ENCODE measurements around the gene KDM2A. TPM values are rescaled to one million over a fixed set of nuclear protein-coding genes. Genes with fewer than 3 reads are reported as not detected.

KDM2A gene
- total RNA-seq, 4 donors from 2014 or later, result 44.9 to 69.5 (median 51.4) TPM

DNA sequence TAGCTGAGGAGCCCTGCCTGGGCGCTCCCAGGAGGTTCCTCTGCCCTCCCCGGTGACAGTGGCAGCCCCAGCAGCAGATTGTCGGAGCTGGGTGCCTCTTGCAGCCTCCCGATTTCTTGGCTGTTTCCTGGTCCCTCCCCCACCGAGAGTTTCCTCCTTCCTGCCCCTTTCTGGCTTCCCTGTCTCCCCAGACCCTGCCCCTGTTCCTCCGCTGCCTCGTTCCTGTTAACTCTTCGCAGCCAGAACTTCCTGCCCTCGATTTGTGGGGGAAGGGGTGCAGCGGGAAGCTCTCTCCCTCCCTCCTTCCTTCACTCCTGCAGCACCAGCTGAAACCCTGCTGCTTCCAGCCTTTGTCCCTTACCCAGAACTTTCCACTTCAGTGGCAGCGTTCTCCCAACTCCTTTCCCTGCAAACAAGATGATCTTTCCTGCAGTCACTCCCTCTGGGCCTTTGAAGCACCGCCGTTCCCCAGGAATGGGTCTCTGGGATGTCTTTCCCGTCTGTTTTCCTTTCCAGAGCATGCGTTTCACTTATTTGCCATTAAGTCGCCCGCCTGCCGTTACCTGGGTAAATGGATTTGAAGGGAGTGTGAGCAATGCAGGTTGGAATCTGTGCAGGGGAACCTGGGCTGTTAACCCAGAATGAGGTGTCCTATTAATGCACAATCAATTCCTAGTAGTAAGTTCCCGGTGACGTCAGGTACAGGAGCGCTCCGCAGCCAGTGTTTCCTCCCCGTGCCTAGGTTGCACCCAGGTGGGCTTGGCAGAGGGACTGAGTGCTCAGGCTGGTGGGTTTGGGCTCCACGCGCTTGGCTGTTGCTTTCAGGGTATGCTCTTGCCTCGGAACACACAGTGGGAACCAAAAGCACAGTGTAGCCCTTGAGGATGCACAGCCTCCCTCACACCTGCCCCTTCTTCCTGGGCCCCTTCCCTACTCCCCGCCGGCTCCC lies 151.5 kb downstream of the KDM2A start:
- TF ChIP-seq EP300 (IDR thresholded peaks at IDR 0.05), result no peak
- no peak for TF ChIP-seq POLR2A (IDR thresholded peaks at IDR 0.05; ENCODE audit: low read depth)
- TF ChIP-seq POLR2AphosphoS5 (IDR thresholded peaks at IDR 0.05), result no peak
- intact Hi-C loops (cut with DNase I), result no loop called here
- no peaks in the 10 kb centered on the region for H3K27me3 ChIP-seq
- peak overlapping the region; percentile 73 to 89 (median 87) for H3K27ac ChIP-seq (replicated peaks in 1 of 4)
- H3K4me1 ChIP-seq, result peaks cover 89 to 96% (median 92%) of the 10 kb centered on the region in 4 donors
- 28% methylated on average over 21 of the region's 28 CpGs for WGBS
- H3K9me3 ChIP-seq, result no peaks in the 10 kb centered on the region
- no peak for DNase-seq (ENCODE audit: extremely low spot score)
- peaks cover 0 to 13% (median 6%) of the 10 kb centered on the region in 4 donors for H3K36me3 ChIP-seq
- H3K4me3 ChIP-seq, result peak overlapping the region; percentile 36 to 99 (median 88)

DNA sequence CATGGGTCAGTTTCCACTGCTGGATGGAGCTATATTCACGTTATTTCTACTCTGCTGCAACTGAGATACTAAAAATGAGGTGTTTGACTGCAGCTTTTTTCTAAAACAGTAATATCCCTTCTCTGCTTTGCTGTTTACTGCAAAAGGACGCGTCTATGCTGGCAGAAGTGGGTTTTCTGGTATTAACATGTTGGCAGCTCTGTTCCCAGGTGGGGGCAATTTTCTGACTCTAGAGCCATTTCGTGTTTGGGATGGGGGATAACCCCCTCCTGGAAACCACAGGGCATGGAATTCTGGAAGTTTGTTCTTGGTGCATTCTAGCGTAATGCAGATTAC lies 152.1 kb downstream of the KDM2A start:
- no peak for TF ChIP-seq POLR2A (IDR thresholded peaks at IDR 0.05; ENCODE audit: low read depth)
- TF ChIP-seq EP300 (IDR thresholded peaks at IDR 0.05), result no peak
- TF ChIP-seq, protein P1, sequence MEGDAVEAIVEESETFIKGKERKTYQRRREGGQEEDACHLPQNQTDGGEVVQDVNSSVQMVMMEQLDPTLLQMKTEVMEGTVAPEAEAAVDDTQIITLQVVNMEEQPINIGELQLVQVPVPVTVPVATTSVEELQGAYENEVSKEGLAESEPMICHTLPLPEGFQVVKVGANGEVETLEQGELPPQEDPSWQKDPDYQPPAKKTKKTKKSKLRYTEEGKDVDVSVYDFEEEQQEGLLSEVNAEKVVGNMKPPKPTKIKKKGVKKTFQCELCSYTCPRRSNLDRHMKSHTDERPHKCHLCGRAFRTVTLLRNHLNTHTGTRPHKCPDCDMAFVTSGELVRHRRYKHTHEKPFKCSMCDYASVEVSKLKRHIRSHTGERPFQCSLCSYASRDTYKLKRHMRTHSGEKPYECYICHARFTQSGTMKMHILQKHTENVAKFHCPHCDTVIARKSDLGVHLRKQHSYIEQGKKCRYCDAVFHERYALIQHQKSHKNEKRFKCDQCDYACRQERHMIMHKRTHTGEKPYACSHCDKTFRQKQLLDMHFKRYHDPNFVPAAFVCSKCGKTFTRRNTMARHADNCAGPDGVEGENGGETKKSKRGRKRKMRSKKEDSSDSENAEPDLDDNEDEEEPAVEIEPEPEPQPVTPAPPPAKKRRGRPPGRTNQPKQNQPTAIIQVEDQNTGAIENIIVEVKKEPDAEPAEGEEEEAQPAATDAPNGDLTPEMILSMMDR (IDR thresholded peaks at IDR 0.05), result no peak
- no peak for TF ChIP-seq POLR2AphosphoS5 (IDR thresholded peaks at IDR 0.05)
- H3K36me3 ChIP-seq, result peaks cover 0 to 13% (median 6%) of the 10 kb centered on the region in 4 donors
- peak overlapping the region; percentile 73 to 89 (median 87) for H3K27ac ChIP-seq (replicated peaks in 1 of 4)
- no peaks in the 10 kb centered on the region for H3K9me3 ChIP-seq
- DNase-seq (ENCODE audit: extremely low spot score), result no peak
- peak overlapping the region; percentile 36 to 99 (median 88) for H3K4me3 ChIP-seq
- H3K27me3 ChIP-seq, result no peaks in the 10 kb centered on the region
- 51% methylated on average over 5 of the region's 5 CpGs for WGBS
- intact Hi-C loops (cut with DNase I), result no loop called here
- H3K4me1 ChIP-seq, result peaks cover 91 to 96% (median 92%) of the 10 kb centered on the region in 4 donors

DNA sequence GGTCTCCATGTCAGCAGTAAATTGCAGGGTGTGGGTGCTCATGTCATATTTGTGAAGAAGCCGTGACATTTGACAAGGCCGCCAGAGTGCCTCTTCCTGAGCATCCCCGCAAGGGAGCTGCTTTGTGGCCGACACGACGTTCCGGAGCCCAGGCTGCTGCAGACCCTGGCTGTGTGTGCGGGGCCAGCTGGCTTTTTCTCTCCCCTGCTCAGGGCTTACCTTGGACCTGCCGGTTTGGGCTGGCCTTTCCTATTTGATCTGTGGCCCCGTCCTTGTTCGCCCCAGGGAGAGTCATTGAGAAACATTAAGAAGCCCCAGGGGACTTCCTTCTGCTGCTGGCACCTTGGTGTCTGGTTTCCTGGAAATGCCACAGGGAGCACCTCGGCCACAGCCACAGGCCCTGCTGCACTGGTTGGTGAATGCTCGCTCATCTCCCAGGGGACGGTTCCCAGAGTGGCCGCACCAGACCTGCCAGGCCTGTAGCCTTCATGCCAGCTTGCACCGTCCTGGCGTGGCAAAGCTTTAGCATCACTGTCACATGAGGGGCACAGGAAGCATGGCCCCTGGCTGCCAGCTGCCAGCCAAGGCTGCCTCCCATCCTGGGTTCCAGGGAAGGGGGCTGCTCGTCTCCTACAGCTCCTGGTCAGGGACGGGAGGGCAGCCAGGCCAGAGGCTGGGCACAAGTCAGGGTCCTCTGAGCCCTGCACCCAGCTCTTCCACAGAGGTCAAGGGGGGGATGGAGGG lies 152.7 kb downstream of the KDM2A start:
- peak overlapping the region; percentile 80 to 91 (median 88) for H3K27ac ChIP-seq (replicated peaks in 1 of 4)
- WGBS, result 45% methylated on average over 17 of the region's 19 CpGs

DNA sequence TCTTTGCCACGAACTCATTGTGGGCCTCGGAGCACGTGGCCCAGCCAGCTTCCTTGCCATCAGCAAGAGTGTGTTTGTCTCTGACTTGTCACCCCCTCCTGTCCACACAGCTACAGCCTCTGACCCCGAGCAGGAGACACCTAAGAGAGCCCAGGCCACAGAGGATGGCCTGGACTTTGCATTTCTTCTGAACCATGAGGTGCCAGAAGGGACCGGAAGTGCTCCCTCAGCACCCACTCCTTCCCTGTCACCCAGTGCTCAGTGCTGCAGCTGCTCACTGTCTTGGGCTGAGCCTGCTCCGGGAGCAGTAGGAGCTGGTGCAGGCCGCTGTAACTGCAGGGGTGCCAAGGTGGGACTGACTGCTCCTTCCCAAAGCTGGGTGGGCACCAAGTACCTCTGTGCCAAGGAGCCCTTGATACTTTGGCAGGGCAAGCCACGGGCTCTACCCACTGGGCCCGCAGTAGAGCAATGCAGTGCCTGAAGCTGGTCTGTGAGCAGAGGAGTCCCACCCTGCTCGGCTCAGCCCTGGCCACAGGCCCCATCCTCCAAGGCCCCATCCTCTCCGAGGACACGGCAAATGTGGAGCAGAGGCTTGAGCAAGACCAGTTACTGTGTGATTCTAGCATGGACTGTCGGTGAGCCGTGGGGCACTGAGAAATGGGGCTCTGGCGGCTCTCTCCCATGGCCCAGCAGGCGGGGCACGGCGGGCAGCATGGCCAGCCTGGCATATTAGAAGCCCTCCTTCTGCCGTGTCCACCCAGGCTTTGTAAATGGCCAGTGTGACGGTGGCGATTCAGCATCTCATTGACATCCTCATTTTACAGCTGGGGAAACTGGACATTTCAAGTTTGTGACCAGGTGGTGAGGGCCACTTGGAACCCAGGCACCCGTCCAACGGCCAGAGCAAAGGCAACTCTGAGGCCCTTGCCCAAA lies 153.5 kb downstream of the KDM2A start:
- H3K36me3 ChIP-seq, result peaks cover 0 to 13% (median 6%) of the 10 kb centered on the region in 4 donors
- no peak for DNase-seq (ENCODE audit: extremely low spot score)
- 55% methylated on average over 8 of the region's 23 CpGs for WGBS
- no peaks in the 10 kb centered on the region for H3K9me3 ChIP-seq
- peak overlapping the region in 1 of 4 donors; percentile 14 for H3K4me3 ChIP-seq
- no peaks in the 10 kb centered on the region for H3K27me3 ChIP-seq
- peaks cover 100% of the 10 kb centered on the region in 4 donors for H3K4me1 ChIP-seq
- TF ChIP-seq POLR2A (IDR thresholded peaks at IDR 0.05; ENCODE audit: low read depth) (no peak), EP300 (IDR thresholded peaks at IDR 0.05) (no peak), POLR2AphosphoS5 (IDR thresholded peaks at IDR 0.05) (no peak)
- TF ChIP-seq, protein P1 (IDR thresholded peaks at IDR 0.05), result no peak
- intact Hi-C loops (cut with DNase I), result no loop called here
- peak overlapping the region; percentile 80 to 91 (median 88) for H3K27ac ChIP-seq (replicated peaks in 1 of 4)

More for the DNA sequence above, 152.7 kb downstream of the KDM2A start:
- Histone ChIP-seq H3K36me3 (peaks cover 0 to 13% (median 6%) of the 10 kb centered on the region in 4 donors), H3K4me1 (peaks cover 97 to 100% (median 98%) of the 10 kb centered on the region in 4 donors), H3K27me3 (no peaks in the 10 kb centered on the region), H3K4me3 (no peak overlapping the region), H3K9me3 (no peaks in the 10 kb centered on the region)
- TF ChIP-seq POLR2A (IDR thresholded peaks at IDR 0.05; ENCODE audit: low read depth) (no peak), EP300 (IDR thresholded peaks at IDR 0.05) (no peak)
- TF ChIP-seq, protein P1 (IDR thresholded peaks at IDR 0.05), result no peak
- no peak for DNase-seq (ENCODE audit: extremely low spot score)
- intact Hi-C loops (cut with DNase I), result no loop called here
